HS-27A (cell line): Measurements from ENCODE around the gene AGFG1.
"Not testable (repeated sequence)": the region's sequence is repeated elsewhere in the genome, so short reads cannot be mapped to it uniquely, and the experiment has no call there.

Experiments
- DNase-seq: peaks from one replicate; pipeline ENCODE4 v3.0.0-alpha.2; 2012; ENCODE audit warnings: low read depth, missing footprints

The AGFG1 gene

DNA sequence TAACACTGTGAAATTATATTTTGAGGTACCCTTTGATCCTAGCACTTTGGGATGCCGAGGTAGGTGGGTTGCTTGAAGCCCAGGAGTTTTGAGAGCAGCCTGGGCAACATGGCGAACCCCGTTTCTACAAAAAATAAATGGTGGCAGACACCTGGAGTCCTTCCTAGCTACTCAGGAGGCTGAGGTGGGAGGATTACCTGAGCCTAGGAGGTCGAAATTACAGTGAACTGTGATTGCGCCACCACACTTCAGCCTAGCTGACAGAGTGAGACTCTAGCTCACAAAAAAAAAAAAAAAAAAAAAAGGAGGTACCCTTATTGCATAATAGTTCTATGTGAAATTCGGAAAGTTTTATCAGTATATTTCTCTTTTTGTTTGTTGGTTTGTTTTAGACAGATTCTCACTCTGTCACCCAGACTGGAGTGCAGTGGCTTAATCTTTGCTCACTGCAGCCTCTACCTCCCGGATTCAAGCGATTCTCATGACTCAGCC lies 67.6 kb downstream of the AGFG1 start:
- no peak for DNase-seq

DNA sequence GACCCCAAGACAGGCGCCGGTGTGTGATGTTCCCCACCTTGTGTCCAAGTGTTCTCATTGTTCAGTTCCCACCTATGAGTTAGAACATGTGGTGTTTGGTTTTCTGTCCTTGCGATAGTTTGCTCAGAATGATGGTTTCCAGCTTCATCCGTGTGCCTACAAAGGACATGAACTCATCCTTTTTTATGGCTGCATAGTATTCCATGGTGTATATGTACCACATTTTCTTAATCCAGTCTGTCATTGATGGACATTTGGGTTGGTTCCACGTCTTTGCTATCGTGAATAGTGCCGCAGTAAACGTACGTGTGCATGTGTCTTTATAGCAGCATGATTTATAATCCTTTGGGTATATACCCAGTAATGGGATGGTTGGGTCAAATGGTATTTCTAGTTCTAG lies 68.4 kb downstream of the AGFG1 start:
- not testable (repeated sequence) for DNase-seq

DNA sequence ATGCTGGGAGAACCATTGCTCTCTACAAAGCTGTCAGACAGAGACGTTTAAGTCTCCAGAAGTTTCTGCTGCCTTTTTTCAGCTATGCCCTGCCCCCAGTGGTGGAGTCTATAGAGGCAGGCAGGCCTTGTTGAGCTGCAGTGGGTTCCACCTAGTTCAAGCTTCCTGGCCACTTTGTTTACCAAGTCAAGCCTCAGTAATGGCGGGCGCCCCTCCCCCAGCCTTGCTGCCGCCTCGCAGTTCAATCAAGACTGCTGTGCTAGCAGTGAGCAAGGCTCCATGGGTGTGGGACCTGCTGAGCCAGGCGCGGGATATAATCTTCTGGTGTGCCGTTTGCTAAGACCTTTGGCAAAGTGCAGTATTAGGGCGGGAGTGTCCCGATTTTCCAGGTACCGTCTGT lies 74.0 kb downstream of the AGFG1 start:
- no peak for DNase-seq

- no peak for DNase-seq
Measured at GRCh38 chr2:227551836-227552235, 79.9 kb downstream of the AGFG1 start.

DNA sequence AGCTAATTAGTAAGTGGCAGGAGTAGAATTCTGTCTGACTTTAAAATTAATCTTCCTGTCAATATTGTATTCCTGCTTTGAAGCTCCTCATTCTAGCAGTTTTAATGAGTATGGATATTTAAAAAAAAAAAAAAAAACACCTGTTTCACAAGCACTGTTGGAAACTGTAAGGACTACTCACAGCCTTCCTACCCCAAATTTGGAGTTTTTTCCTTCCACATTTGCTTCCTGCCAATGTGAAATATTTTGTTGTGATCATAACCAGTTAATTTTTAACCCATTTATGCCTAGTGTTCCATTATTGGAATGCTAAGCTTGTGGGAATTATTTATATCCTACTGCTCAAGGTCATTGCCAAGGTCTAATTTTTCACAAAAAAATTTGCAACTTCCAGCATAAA lies 90.6 kb downstream of the AGFG1 start:
- DNase-seq, result no peak

DNA sequence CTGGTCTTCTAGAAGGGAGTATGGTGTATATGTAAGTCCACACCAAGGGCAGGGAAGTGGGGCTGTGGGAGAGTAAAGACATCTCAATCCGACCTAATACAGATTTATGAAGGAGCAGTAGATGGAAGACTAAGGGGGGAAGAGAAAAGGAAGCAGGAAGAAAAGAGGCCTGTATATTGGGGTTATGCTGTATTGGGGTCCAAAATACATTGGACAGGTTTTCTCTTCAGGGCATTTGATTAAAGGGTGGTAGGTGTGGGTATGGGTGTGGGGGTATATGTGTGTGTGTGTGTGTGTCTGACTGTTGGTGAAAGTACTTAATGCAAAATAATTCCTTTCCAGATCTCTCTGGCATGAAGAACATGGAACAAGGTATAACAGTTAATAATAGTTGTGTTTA lies 93.1 kb downstream of the AGFG1 start:
- DNase-seq, result no peak

GRCh38 chr2:227566012-227566411 lies 94.1 kb downstream of the AGFG1 start:
- no peak for DNase-seq

GRCh38 chr2:227568852-227569169 lies 96.9 kb downstream of the AGFG1 start:
- no peak for DNase-seq

GRCh38 chr2:227570615-227571014 lies 98.7 kb downstream of the AGFG1 start:
- no peak for DNase-seq

DNA sequence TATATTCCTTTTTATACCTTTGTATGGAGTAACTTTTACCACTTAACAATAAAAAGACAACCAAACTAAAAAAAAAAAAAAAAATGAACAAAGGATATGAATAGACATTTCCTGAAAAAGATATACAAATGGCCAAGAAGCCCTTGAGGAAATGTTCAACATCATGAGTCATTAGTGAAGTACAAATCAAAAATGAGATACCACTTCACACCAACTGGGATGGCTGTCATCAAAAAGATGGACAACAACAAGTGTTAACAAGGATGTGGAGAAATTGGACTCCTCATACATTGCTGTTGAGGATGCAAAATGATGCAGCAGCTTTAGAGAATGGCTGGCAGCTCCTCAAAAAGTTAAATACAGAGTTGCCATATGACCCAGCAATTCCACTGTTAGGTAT lies 104.2 kb downstream of the AGFG1 start:
- no peak for DNase-seq

DNA sequence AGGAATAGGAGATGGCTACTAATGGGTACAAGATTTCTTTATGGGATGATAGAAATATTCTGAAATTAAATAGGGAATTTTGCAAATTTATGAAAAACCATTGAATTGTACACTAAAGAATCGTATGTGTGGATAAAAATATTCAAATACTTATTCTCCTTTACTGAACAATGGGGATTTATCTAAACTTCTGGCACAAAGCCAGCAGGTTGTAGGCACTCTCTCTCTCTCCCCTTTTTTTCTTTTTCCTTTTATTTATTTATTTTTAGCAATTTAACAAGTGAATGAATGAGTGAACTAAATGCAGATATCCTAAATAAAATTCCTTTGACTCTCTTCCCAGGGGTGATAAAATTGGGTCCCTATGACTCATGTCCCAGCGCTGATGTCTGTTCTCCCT lies 104.9 kb downstream of the AGFG1 start:
- DNase-seq, result no peak

- DNase-seq, result no peak
Measured at GRCh38 chr2:227577555-227577954, 105.6 kb downstream of the AGFG1 start.

DNA sequence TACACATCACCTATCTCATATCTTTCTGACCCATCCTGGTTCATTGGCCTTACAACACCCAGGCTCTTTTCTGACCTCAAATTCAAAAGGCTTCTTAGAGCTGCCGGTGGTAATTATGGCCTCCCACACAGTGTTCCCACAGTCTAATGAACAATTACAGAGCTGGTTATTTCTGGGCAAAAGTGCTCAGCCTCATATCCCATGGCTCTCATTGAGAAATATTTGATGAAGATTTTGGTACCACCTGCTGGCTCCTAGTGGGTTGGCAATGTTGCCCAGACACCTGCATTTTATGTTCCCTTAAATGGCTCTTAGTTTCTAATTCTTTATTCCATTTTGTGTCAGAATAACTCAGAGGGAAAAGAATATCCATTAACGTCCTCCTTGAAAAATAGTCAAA lies 106.7 kb downstream of the AGFG1 start:
- no peak for DNase-seq

DNA sequence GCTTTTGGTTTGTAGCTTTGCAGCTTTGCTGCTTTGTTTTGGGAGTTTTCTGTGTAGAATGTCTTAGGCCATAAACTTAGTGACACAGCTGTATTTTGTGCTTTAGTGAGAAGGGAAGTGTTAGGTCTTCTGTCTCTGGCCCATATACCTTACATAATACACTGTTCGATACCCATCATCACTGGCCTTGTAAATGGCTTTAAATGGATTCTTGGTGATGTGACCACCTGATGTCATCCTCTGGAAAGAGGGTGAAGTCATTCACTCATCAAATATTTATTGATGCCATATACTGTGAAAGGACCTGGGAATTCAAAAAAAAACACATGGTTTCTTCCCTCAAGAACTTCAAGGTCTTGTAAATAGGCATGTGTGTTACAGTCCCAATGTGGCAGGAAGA lies 107.8 kb downstream of the AGFG1 start:
- no peak for DNase-seq

GRCh38 chr2:227582369-227582768 lies 110.4 kb downstream of the AGFG1 start:
- DNase-seq, result no peak

DNA sequence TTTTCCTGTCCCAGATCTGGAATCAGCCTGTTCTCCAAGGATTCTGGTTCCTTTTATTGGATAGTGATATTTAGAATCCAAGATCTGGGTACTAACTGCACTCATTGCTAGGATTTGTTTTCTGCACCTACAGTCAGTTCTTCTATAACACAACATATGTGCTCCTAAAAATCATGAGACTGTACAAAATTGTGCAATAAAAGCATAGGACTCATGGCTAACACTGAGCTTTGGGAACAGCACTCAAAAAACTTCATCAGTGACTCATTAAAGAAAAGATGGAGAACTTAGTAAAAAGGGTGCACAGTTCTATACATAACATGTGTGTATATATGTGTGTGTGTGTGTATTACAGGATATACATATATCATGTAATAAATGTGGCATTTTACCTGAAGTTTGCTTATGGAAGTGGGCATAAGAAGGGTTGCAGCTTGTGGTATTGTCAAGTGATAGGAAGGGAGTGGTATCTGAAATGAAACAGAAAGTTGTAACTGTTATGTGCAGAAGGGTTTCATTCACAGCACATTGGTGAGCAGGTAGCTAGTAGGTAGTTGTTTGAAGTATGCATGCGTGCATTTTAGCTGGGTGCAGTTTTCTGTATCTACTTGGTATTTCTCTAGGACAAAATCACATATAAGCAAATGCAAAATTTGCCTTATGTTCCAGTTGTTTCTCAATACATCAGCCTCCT lies 120.9 kb downstream of the AGFG1 start:
- no peak for DNase-seq

DNA sequence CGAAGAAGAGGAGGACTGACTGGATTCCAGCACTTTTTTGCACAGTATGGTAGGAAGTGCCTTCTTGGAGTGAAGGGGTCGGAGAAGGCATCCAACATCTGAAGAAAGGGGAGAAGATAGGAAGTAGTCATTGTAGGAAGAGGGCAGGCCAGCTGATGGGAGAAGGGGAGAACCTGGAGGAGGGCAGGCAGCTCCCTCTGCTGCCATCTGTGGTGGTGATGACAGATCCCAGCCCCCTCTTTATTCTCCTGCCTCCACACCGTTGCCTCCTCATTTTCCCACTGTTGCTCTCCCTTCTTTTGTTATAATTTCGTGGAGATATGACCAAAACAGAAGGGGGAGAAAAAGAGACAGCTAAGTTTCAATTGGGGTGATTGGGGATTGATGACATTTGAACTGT lies 123.8 kb downstream of the AGFG1 start:
- DNase-seq, result no peak

DNA sequence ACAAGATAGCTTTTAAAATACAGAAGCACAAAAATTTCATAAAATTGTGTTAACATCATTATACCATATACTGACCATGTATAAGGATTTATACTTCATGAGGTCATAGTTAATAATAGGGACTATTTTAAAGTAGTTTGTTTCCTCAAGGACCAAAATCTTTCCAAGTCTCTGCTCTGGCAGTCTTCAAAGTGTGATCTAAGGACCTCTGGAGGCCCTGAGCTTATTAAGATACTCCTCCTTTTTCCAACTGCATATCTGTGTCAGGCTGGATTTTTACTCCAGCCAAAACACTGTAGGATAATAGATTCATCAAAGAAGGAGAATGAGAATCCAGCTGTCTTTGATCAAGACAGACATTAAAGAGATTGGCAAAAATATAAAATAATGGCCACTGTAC lies 125.1 kb downstream of the AGFG1 start:
- no peak for DNase-seq

DNA sequence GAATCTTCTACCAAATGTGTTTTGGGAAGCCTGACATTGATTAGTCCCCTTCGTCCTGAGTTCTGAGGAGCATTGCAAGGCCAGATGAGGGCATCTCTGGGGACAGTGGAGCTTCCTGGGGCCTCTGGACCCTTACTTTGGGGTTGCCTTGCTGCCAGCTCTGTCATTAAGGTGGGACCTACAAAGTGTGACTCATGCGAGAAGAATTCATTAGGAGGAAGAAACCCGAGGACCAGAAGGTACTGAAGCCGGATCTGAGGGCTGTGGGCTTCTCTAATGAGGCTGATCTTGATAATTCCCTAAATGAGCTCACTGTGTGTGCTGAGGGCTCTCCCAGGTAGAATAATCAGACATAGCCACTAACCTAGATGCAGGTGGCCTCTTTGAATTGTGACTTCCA lies 126.0 kb downstream of the AGFG1 start:
- no peak for DNase-seq

DNA sequence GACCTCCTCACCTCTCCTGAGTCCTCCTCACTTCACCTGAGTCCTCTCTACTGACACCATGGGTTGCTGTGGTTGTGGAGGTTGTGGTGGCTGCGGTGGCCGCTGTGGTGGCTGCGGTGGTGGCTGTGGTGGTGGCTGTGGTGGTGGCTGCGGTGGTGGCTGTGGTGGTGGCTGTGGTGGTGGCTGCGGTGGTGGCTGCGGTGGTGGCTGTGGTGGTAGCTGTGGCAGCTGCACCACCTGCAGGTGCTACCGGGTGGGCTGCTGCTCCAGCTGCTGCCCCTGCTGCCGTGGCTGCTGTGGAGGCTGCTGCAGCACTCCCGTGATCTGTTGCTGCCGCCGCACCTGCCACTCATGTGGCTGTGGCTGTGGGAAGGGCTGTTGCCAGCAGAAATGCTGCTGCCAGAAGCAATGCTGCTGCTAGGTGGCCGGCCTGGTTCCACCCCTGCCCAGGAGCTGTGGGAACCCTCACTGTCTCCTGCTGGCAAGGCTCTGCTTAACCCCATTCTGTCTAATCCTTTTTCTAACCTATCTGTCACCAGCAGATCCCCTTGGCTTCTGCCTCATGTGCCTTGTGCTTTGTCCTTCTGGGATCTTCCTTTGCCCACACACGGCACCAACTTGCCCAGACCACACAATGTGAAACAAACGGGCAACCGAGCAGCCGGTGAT lies 127.0 kb downstream of the AGFG1 start, which contains the start of gene SCYGR2:
SCYGR2 (plus strand) TSS at position 59 of the 669 bp plus-strand sequence; CDS start at position 59, 0 bp downstream.
- DNase-seq, result not testable (repeated sequence)

- no peak for DNase-seq
Measured at GRCh38 chr2:227602358-227602757, 130.4 kb downstream of the AGFG1 start.

DNA sequence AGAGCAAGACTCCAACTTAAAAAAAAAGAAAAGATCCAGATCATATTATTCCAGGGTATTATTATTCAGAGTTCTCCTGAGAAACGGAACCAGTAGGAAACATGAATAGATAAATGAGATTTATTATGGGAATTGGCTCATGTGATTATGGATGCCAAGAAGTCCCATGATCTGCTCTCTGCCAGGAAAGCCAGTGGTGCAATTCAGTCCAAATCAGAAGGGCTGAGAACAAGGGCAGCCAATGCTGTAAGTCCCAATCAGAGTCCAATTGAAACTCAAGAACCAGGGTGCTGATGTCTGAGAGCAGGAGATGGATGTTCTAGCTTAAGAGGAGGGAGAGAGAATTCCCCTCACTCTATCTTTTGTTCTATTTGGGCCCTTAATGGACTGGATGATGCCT lies 134.5 kb downstream of the AGFG1 start:
- no peak for DNase-seq

- DNase-seq, result no peak
Measured at GRCh38 chr2:227607941-227608340, 136.0 kb downstream of the AGFG1 start.
